HG02885 (cell line): ENCODE results near the gene DNAJC8.

ENCODE experiments used
- ATAC-seq: cut with Tn5 transposase; IDR thresholded peaks from one replicate; pipeline ENCODE4 v1.9.1; 2021; ENCODE audit warnings: mild to moderate bottlenecking; ENCODE audit not compliant: unreplicated experiment, poor library complexity

The DNAJC8 gene, protein sequence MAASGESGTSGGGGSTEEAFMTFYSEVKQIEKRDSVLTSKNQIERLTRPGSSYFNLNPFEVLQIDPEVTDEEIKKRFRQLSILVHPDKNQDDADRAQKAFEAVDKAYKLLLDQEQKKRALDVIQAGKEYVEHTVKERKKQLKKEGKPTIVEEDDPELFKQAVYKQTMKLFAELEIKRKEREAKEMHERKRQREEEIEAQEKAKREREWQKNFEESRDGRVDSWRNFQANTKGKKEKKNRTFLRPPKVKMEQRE

GRCh38 chr1:28232558-28233263, at the start of gene DNAJC8:
TSS of gene DNAJC8 (minus strand) at chr1:28233029. CDS start at chr1:28232998, 31 bp downstream.
- ATAC-seq, result peak; percentile 54

DNA sequence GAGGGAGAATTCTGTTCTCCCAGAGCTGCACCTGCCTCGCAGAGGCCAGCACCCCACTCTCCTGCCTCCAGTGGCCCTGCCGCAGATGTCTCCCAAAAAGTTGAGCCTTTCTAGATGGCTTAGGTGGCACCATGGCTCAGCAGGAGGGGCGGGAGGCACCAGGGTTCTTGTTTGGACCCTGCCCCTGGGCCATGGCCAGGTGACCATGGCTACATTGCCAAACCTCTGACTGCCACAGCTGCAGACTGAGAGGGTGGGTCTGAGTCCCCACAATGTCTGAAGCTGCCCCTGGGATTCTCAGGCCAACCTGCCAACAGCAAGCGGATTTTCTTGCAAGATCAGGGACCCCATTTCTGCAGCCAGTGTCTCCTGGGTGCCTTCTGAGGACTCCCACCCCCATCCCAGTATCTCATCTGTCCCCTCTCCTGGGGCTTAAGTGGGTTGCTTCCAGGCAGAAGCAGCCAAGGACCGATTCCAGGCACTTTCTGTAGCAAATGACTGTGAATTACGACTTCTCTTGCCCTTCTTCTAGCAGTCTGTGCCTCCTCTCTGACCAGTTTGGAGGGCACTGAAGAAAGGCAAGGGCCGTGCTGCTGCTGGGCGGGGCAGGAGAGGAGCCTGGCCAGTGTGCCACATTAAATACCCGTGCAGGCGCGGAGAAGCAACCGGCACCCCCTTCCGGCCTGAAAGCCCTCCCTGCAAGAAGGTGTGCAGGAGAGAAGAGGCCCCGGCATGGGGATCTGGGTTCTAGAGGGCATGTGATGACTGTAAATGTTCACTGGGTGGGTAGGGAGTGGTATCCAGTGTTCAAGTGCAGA, 49.0 kb upstream of the DNAJC8 start:
- no peak for ATAC-seq

- ATAC-seq, result no peak
Observed at GRCh38 chr1:28280977-28281381, 48.1 kb upstream of the DNAJC8 start.

DNA sequence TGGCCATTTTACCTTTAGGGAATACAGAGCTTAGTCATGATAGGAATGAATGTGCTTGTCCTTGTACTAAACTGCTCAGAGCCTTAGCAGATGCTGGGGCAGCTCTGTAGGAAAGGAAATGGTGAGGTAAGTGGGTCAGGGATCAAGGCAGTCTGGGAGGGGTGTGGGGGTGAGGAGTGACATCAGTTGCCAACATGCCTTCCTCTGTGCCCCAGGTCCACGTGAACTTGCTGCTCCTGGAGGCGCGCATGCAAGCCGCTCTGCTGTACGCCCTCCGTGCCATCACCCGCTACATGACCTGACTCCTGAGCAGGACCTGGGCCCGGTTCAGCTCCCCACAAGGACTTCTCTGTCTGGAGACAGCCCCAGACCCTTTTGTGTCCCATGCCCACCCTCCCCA, 47.7 kb upstream of the DNAJC8 start:
- no peak for ATAC-seq

DNA sequence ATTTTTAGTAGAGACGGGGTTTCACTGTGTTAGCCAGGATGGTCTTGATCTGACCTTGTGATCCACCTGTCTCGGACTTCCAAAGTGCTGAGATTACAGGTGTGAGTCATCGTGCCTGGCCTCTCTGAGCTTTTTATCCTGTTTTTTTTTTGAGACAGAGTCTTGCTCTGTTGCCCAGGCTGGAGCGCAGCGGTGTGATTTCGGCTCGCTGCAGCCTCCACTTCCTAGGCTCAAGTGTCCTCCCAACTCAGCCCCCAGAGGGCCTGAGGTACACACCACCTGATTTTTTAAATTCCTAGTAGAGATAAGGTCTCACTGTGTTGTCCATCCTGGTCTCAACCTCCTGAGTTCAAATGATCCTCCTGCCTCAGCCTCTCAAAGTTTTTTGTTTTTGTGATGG, 46.9 kb upstream of the DNAJC8 start:
- ATAC-seq, result no peak

DNA sequence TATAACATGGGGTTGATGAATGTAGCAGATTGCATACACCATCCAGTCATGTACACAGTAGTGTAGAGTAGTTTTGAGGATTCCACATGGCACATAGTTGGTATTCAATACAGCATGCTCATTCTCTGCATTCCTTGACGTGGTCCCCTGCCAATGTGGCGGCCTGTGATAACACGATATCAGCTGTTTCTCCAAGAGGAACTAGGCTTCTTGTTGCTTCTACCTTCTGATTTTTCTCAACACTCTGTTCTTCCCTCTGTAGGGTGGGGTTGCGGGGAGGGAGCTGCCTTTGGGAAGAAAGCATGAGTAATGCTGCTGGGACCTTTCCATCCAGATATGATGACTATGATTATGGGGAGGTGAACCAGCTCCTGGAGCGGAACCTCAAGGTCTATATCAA, 45.9 kb upstream of the DNAJC8 start:
- ATAC-seq, result no peak

GRCh38 chr1:28273216-28273860, 40.5 kb upstream of the DNAJC8 start:
- ATAC-seq, result no peak

DNA sequence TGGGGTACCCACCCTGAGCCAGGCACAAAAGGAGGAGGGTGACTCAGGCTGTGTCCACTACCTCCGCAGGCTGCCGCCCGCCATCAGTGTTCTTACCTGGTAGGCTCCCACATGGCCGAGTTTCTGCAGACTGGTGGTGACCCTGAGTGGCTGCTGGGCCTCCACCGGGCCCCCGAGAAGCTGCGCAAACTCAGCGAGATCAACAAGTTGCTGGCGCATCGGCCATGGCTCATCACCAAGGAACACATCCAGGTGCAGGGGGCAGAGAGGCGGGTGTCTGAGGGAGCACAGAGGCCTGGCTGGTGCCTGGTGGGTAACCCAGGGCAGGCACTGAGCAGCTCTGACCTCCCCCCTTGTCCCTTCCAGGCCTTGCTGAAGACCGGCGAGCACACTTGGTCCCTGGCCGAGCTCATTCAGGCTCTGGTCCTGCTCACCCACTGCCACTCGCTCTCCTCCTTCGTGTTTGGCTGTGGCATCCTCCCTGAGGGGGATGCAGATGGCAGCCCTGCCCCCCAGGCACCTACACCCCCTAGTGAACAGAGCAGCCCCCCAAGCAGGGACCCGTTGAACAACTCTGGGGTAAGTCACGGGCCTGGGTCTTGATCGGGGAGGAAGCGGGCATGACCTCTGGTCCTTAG, 39.5 kb upstream of the DNAJC8 start:
- ATAC-seq, result no peak

GRCh38 chr1:28269529-28269928, 36.7 kb upstream of the DNAJC8 start:
- ATAC-seq, result no peak

DNA sequence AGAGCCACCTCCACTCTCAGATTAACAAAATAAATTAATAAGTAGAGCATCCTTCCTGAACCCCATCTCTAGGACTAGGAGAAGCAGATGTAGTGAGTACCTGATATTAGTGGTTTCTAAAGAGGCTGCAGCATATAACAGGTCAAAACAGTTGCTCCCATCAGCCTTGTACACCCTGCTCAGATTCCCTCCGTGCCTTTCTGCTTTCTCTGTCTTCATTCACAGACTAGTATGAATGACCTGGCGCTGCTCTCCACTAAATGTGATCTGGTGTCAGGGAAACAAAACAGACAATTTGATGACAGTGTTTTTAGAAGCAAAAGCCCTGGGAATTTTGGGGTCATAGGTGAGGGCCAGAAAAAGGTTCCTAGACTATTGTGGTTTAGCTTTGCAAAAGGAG, 34.8 kb upstream of the DNAJC8 start:
- ATAC-seq, result no peak

DNA sequence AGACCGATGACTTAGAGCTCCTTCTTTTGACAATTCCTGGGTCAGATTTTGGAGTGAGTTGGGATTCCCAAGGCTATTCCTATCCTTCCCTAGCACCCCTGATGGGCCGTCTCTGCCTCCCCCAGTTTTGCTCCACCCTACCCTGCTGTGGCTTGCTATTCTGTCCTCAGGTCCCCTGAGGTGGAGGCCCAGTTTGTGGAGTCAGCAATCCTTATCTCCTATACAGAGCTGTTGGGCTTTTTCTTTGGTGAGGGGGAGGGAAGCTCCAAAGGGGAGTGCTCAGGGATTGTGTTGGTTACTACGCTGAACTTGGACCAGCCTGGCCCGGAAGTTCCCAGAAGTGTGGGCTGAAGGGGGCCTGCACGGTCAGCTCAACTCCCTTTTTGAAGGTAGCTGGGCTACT, 34.1 kb upstream of the DNAJC8 start:
- no peak for ATAC-seq

DNA sequence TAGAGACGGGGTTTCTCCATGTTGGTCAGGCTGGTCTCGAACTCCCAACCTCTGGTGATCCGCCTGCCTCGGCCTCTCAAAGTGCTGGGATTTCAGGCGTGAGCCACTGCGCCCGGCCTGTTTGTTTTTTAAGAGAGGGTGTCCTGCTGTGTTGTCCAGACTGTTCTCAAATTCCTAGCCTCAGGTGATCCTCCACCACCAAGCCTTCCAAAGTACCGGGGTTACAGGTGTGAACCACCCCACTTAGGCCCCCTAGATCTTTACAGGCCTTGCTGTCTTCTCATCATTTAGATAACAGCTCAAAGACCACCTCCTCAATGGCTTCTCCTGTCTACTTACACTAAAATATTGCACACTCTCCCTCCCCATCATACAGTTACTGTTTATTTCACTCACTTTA, 32.7 kb upstream of the DNAJC8 start:
- no peak for ATAC-seq

- ATAC-seq, result no peak
Observed at GRCh38 chr1:28264897-28265296, 32.1 kb upstream of the DNAJC8 start.

DNA sequence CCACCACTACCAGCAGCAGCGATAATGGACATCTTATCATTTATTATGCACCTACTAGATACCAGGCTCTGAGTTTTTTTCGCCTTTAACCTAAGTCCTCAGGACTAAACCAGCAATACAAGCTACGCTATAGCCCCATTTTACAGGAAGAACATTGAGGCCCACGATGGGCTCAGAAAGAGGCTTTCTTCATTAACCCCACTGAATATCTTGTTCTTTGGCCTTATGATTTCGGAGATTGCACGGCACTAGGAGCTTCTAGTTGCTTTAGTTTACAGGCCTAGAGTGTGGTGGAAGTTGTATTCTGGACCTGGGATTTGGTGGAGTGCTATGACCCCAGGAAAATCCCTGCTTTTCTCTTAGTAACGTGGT, 28.0 kb upstream of the DNAJC8 start:
- ATAC-seq, result no peak

GRCh38 chr1:28259934-28260802, 27.3 kb upstream of the DNAJC8 start:
- no peak for ATAC-seq

DNA sequence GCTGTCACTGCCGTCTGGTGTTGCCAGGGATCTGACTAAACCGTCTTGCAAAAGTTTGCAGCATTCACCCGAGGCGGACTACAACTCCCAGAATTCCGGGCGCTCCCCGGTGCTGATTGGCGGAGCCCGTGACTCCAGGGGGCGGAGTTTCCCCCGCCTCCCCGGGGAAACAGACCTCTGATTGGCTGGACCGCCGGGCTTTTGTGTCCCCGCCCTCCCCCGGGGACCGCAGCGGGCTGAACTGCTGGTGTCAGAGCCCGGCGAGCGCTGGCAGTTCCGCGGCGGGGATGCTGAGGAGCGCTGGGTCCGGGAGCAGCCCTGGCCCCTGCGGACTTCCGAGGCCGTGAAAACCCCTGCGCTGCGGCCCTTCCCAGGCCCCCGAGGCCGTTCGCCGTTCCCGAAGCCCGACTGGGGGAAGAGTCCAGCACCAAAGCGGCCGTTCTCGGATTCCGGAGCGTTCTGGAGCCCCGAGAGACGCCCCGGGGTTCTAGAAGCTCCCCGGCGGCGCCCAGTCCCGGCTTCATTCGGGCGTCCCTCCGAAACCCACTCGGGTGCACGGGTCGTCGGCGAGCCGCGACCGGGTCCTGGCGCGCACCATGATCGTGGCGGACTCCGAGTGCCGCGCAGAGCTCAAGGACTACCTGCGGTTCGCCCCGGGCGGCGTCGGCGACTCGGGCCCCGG, 26.6 kb upstream of the DNAJC8 start, which contains the start of gene SESN2:
Gene SESN2, plus strand, starts transcription at position 267 of the 682 bp plus-strand sequence. Its CDS starts 330 bp downstream, at position 597.
- ATAC-seq, result peak; percentile 96

- ATAC-seq, result no peak
Observed at GRCh38 chr1:28258628-28259251, 25.9 kb upstream of the DNAJC8 start.

DNA sequence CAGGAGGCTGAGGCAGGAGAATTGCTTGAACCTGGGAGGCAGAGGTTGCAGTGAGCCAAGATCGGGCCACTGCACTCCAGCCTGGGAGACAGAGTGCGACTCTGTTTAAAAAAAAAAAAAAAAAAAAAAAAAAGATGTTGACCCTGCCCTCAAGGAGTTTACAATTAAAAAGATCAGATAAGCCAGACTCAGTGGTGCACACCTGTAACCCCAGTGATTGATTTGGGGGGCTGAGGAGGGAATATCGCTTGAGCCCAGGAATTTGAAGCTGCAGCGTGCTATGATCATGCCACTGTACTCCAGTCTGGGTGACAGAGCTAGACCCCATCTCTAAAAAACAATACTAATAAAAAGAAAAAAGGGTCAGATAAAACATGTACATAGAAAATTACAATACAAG, 24.9 kb upstream of the DNAJC8 start:
- ATAC-seq, result no peak
